ENCODE results near the gene TERT. TPM values are rescaled to one million over a fixed set of nuclear protein-coding genes. Genes with fewer than 3 reads are reported as not detected.

Gene TERT
- polyA plus RNA-seq, 1 donor from 2014 or later = not detected

GRCh38 chr5:1292846-1293415 lies 1.9 kb downstream of the TERT start:
- no peak overlapping the region for H3K27ac ChIP-seq (ENCODE audit: low read length)
- H3K9me3 ChIP-seq (ENCODE audit: low read length) = no peaks in the 10 kb centered on the region
- no peak overlapping the region for H3K4me3 ChIP-seq (ENCODE audit: low read length)
- peaks cover 21% of the 10 kb centered on the region for H3K27me3 ChIP-seq (ENCODE audit: insufficient read depth, low read depth, low read length)
- H2AFZ ChIP-seq (ENCODE audit: low read depth, low read length) = no peak overlapping the region
- H4K20me1 ChIP-seq (ENCODE audit: insufficient read depth) = no peaks in the 10 kb centered on the region
- no peak overlapping the region for H3K4me2 ChIP-seq (ENCODE audit: low read length)
- H3K9ac ChIP-seq (ENCODE audit: low read length) = no peak overlapping the region
- H3K9me2 ChIP-seq (ENCODE audit: insufficient read depth, low read length) = no peaks in the 10 kb centered on the region
- H3F3A ChIP-seq (ENCODE audit: insufficient read depth, low read length, poor library complexity, severe bottlenecking) = no peaks in the 10 kb centered on the region
- H3K36me3 ChIP-seq (ENCODE audit: insufficient read depth, low read length) = no peaks in the 10 kb centered on the region
- H3K79me2 ChIP-seq (replicated peaks; ENCODE audit: insufficient read depth, low read length) = no peaks in the 10 kb centered on the region
- TF ChIP-seq, protein P1, sequence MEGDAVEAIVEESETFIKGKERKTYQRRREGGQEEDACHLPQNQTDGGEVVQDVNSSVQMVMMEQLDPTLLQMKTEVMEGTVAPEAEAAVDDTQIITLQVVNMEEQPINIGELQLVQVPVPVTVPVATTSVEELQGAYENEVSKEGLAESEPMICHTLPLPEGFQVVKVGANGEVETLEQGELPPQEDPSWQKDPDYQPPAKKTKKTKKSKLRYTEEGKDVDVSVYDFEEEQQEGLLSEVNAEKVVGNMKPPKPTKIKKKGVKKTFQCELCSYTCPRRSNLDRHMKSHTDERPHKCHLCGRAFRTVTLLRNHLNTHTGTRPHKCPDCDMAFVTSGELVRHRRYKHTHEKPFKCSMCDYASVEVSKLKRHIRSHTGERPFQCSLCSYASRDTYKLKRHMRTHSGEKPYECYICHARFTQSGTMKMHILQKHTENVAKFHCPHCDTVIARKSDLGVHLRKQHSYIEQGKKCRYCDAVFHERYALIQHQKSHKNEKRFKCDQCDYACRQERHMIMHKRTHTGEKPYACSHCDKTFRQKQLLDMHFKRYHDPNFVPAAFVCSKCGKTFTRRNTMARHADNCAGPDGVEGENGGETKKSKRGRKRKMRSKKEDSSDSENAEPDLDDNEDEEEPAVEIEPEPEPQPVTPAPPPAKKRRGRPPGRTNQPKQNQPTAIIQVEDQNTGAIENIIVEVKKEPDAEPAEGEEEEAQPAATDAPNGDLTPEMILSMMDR (IDR thresholded peaks at IDR 0.05; ENCODE audit: poor library complexity, severe bottlenecking) = no peak
- no peak for TF ChIP-seq POLR2AphosphoS5 (IDR thresholded peaks at IDR 0.05)
- no peak for TF ChIP-seq EP300 (conservative IDR thresholded peaks at IDR 0.05; ENCODE audit: poor library complexity, severe bottlenecking)
- no peak for TF ChIP-seq MXI1 (conservative IDR thresholded peaks at IDR 0.05; ENCODE audit: poor library complexity, severe bottlenecking)
- TF ChIP-seq EZH2 (IDR thresholded peaks at IDR 0.05; ENCODE audit: borderline replicate concordance, insufficient read depth, low read length, poor library complexity, severe bottlenecking) = no peak
- TF ChIP-seq REST (IDR thresholded peaks at IDR 0.05; ENCODE audit: borderline replicate concordance) = no peak
- no peak for TF ChIP-seq RAD21 (conservative IDR thresholded peaks at IDR 0.05)
- TF ChIP-seq TAF1 (IDR thresholded peaks at IDR 0.05; ENCODE audit: low read depth) = no peak
- TF ChIP-seq SMC3 (conservative IDR thresholded peaks at IDR 0.05; ENCODE audit: poor library complexity) = no peak

- H3K9me2 ChIP-seq (ENCODE audit: insufficient read depth, low read length) = no peaks in the 10 kb centered on the region
- no peak overlapping the region for H3K9ac ChIP-seq (ENCODE audit: low read length)
- H3K79me2 ChIP-seq (replicated peaks; ENCODE audit: insufficient read depth, low read length) = no peaks in the 10 kb centered on the region
- H3K4me3 ChIP-seq (ENCODE audit: low read length) = no peak overlapping the region
- H3K27ac ChIP-seq (ENCODE audit: low read length) = no peak overlapping the region
- no peak overlapping the region for H3K4me2 ChIP-seq (ENCODE audit: low read length)
- H3K9me3 ChIP-seq (ENCODE audit: low read length) = no peaks in the 10 kb centered on the region
- peaks cover 21% of the 10 kb centered on the region for H3K27me3 ChIP-seq (ENCODE audit: insufficient read depth, low read depth, low read length)
- H3K36me3 ChIP-seq (ENCODE audit: insufficient read depth, low read length) = no peaks in the 10 kb centered on the region
- H4K20me1 ChIP-seq (ENCODE audit: insufficient read depth) = peaks cover 2% of the 10 kb centered on the region
- TF ChIP-seq POLR2AphosphoS5 (IDR thresholded peaks at IDR 0.05) = no peak
- no peak for TF ChIP-seq SMC3 (conservative IDR thresholded peaks at IDR 0.05; ENCODE audit: poor library complexity)
- TF ChIP-seq REST (IDR thresholded peaks at IDR 0.05; ENCODE audit: borderline replicate concordance) = no peak
- no peak for TF ChIP-seq MXI1 (conservative IDR thresholded peaks at IDR 0.05; ENCODE audit: poor library complexity, severe bottlenecking)
- TF ChIP-seq TAF1 (IDR thresholded peaks at IDR 0.05; ENCODE audit: low read depth) = no peak
- no peak for TF ChIP-seq RAD21 (conservative IDR thresholded peaks at IDR 0.05)
- TF ChIP-seq EP300 (conservative IDR thresholded peaks at IDR 0.05; ENCODE audit: poor library complexity, severe bottlenecking) = no peak
- no peak for TF ChIP-seq EZH2 (IDR thresholded peaks at IDR 0.05; ENCODE audit: borderline replicate concordance, insufficient read depth, low read length, poor library complexity, severe bottlenecking)
- TF ChIP-seq, protein P1 (IDR thresholded peaks at IDR 0.05; ENCODE audit: poor library complexity, severe bottlenecking) = no peak
- H2AFZ ChIP-seq (ENCODE audit: low read depth, low read length) = no peak overlapping the region
- H3F3A ChIP-seq (ENCODE audit: insufficient read depth, low read length, poor library complexity, severe bottlenecking) = no peaks in the 10 kb centered on the region
Observed at GRCh38 chr5:1292139-1292538, 2.7 kb downstream of the TERT start.

Measured in neural cell (in vitro differentiated cells).